K562 (cell line): ENCODE data around the gene RAB24. TPM values are rescaled to one million over a fixed set of nuclear protein-coding genes. Genes with fewer than 3 reads are reported as not detected.
A peak's percentile ranks its signal among the peaks of the same experiment; 100 is the strongest.

Source experiments
- ESRRA ChIP-seq: fragments of 450-650 bp; IDR thresholded peaks from 2 replicates; pipeline ENCODE4 v1.6.1; 2014; ENCODE audit warnings: low read depth, mild to moderate bottlenecking, moderate library complexity, borderline replicate concordance
- FOXA3 ChIP-seq, 2 experiments: fragments of 450-650 bp in 1 of 2; sonication (generic) in 1 of 2; formaldehyde crosslinking; IDR thresholded peaks in 1 of 2; conservative IDR thresholded peaks in 1 of 2; 2 replicates each; pipeline versions ENCODE4 v1.4.0 to v1.8.0; 2020 to 2022; ENCODE audit warnings: mild to moderate bottlenecking in 2 of 2, missing genetic modification reagents in 1 of 2
- HDAC1 ChIP-seq, 2 experiments: fragments of 450-650 bp; IDR thresholded peaks; 2 replicates each; pipeline ENCODE4 v1.6.1; 2016 to 2017; ENCODE audit warnings: inconsistent platforms in 1 of 2, mild to moderate bottlenecking in 1 of 2, moderate library complexity in 1 of 2
- HLTF ChIP-seq: fragments of 450-650 bp; IDR thresholded peaks from 2 replicates; pipeline ENCODE4 v1.6.1; 2016
- IRF1 ChIP-seq: sonication (generic); formaldehyde crosslinking; IDR thresholded peaks from 2 replicates; pipeline ENCODE4 v1.8.0; 2022; ENCODE audit warnings: missing genetic modification reagents, mild to moderate bottlenecking, borderline replicate concordance
- LEF1 ChIP-seq: fragments of 450-650 bp; IDR thresholded peaks from 2 replicates; pipeline ENCODE4 v1.6.1; 2016; ENCODE audit warnings: mild to moderate bottlenecking
- MEF2D ChIP-seq: conservative IDR thresholded peaks from 2 replicates; pipeline ENCODE4 v1.6.1; 2016; ENCODE audit warnings: low read depth, missing genetic modification characterization, missing compliant biosample characterization
- NCOA4 ChIP-seq: fragments of 450-650 bp; IDR thresholded peaks from 2 replicates; pipeline ENCODE4 v1.6.1; 2018; ENCODE audit warnings: mild to moderate bottlenecking; ENCODE audit not compliant: partially characterized antibody
- NFE2L1 ChIP-seq: fragments of 450-650 bp; IDR thresholded peaks from 2 replicates; pipeline ENCODE4 v1.6.1; 2016; ENCODE audit warnings: missing genetic modification characterization, low read depth, mild to moderate bottlenecking, missing compliant biosample characterization, moderate library complexity, borderline replicate concordance
- POLR2G ChIP-seq: fragments of 200-400 bp; formaldehyde crosslinking; IDR thresholded peaks from 2 replicates; pipeline ENCODE4 v1.6.1; 2017; ENCODE audit warnings: low read depth, mild to moderate bottlenecking, antibody characterized with exemption, low read length, moderate library complexity
- PRPF4 ChIP-seq: fragments of 200-400 bp; formaldehyde crosslinking; IDR thresholded peaks from one replicate; pipeline ENCODE4 v1.6.1; 2017; ENCODE audit warnings: low read length, low read depth, mild to moderate bottlenecking; ENCODE audit not compliant: insufficient read depth, poor library complexity, severe bottlenecking
- RBM22 ChIP-seq: fragments of 200-400 bp; formaldehyde crosslinking; IDR thresholded peaks from 2 replicates; pipeline ENCODE4 v1.6.1; 2018; ENCODE audit warnings: low read length, low read depth; ENCODE audit not compliant: poor library complexity, severe bottlenecking
- SMAD4 ChIP-seq: fragments of 250-450 bp; sonication (Bioruptor Pico); conservative IDR thresholded peaks from 2 replicates; pipeline ENCODE4 v1.8.0; 2021; ENCODE audit warnings: inconsistent platforms, mild to moderate bottlenecking, moderate library complexity
- SRF ChIP-seq, 2 experiments: fragments of 250-450, 450-650 bp in 1 of 2; sonication (Bioruptor Pico) in 1 of 2; sonication (generic) in 1 of 2; formaldehyde crosslinking; IDR thresholded peaks; 2 replicates each; pipeline versions ENCODE4 v1.5.0 to v1.5.1; 2020 to 2022; ENCODE audit warnings: mild to moderate bottlenecking in 1 of 2, missing genetic modification reagents in 1 of 2
- TEAD2 ChIP-seq: fragments of 450-650 bp; IDR thresholded peaks from 2 replicates; pipeline ENCODE4 v1.6.1; 2016; ENCODE audit warnings: missing genetic modification characterization, control low read depth, missing compliant biosample characterization
- TRIM24 ChIP-seq, 2 experiments: fragments of 450-650 bp; IDR thresholded peaks; 2 replicates each; pipeline ENCODE4 v1.6.1; 2016
- USF2 ChIP-seq: sonication (generic); formaldehyde crosslinking; IDR thresholded peaks from 2 replicates; pipeline ENCODE4 v1.5.0; 2020; ENCODE audit warnings: missing genetic modification reagents
- ZBED1 ChIP-seq: IDR thresholded peaks from 2 replicates; pipeline ENCODE4 v1.6.1; 2014
- ZBTB33 ChIP-seq: sonication (generic); formaldehyde crosslinking; IDR thresholded peaks from 2 replicates; pipeline ENCODE4 v1.8.1; 2023; ENCODE audit warnings: mild to moderate bottlenecking, missing genetic modification reagents
- ZBTB43 ChIP-seq: sonication (generic); formaldehyde crosslinking; IDR thresholded peaks from 2 replicates; pipeline ENCODE4 v1.8.0; 2023; ENCODE audit warnings: mild to moderate bottlenecking, missing genetic modification reagents
- ZEB2 ChIP-seq: fragments of 450-650 bp; IDR thresholded peaks from 2 replicates; pipeline ENCODE4 v1.6.1; 2016
- ZFP1 ChIP-seq: fragments of 450-650 bp; formaldehyde crosslinking; IDR thresholded peaks from 2 replicates; pipeline ENCODE4 v1.4.0; 2020; ENCODE audit warnings: mild to moderate bottlenecking, mixed read lengths
- polyA plus RNA-seq, 8 experiments: library from polyadenylated mRNA; depleted of rRNA in 4 of 8; stranded (reverse) in 5 of 8; unstranded in 3 of 8; fragments of >200 nt; fragmentation: Nextera tagmentation in 2 of 8; fragmentation: Illumina TruSeq in 1 of 8; extraction: Ambion mirVana in 2 of 8; extraction: Trizol in 1 of 8; gene quantifications; 2 replicates each; pipeline versions ENCODE4 v1.2.1 to v1.2.3, GENCODE V29; 2011 to 2014; ENCODE audit warnings: inconsistent platforms in 1 of 8, missing spikeins in 1 of 8
- total RNA-seq, 7 experiments: library from RNA; depleted of rRNA in 6 of 7; stranded (reverse); fragments of >200 nt in 6 of 7; fragmentation: Illumina TruSeq in 2 of 7; extraction: Trizol in 2 of 7; gene quantifications; 2 replicates each; pipeline versions ENCODE4 v1.2.1 to v1.2.3, GENCODE V29; 2011 to 2021; ENCODE audit warnings: low replicate concordance in 1 of 7

The RAB24 gene
- total and polyA plus RNA-seq, 9 of the 15 experiments (the other 6 are each of a cell fraction or from before 2014, with no cell fraction given) = 13.9 to 107 (median 34.8) TPM

GRCh38 chr5:177311723-177312648, 8.5 kb upstream of the RAB24 start, which contains the start of gene MXD3 (continued):
- TF ChIP-seq NCOA4 (no peak), HLTF (no peak), ESRRA (0 out of 2 replicates have a peak, but pooled peaks have one; percentile 12), HDAC1 (IDR thresholded peaks at IDR 0.05) (peak in 1 of 2 experiments; percentile 99; a peak in 3 of 4 replicates), RBM22 (peak; percentile 63), USF2 (CRISPR knock-in tag) (peak; percentile 76), ZBTB33 (CRISPR knock-in tag) (no peak), SRF (CRISPR knock-in tag; IDR thresholded peaks at IDR 0.05) (peak in 1 of 2 experiments; percentile 50; a peak in 1 of 4 replicates), TEAD2 (no peak), ZBTB43 (CRISPR knock-in tag) (0 out of 2 replicates have a peak, but pooled peaks have one; percentile 59), TRIM24 (IDR thresholded peaks at IDR 0.05) (peak in 1 of 2 experiments; percentile 45; a peak in 1 of 4 replicates), ZBED1 (peak; percentile 95), ZFP1 (no peak), MEF2D (tag) (no peak), ZEB2 (peak; percentile 57), PRPF4 (no peak), POLR2G (peak; percentile 85), SMAD4 (CRISPR knock-in tag) (peak; percentile 24), FOXA3 (CRISPR knock-in tag; conservative IDR thresholded peaks at IDR 0.05 in 1 of 2, IDR thresholded peaks at IDR 0.05 in 1 of 2) (0 out of 4 replicates have a peak, but pooled peaks of 1 of the 2 experiments have one; percentile 67), IRF1 (CRISPR knock-in tag) (no peak), NFE2L1 (tag) (no peak), LEF1 (peak; percentile 36; the same call in 1 of the 2 replicates)
